ENCODE measurements around the gene NFIC. TPM values are rescaled to one million over a fixed set of nuclear protein-coding genes. Genes with fewer than 3 reads are reported as not detected.

The NFIC gene
- total RNA-seq, 1 donor from 2014 or later: 194 TPM

GRCh38 chr19:3467437-3468198 is 101.2 kb downstream of the NFIC start:
- Histone ChIP-seq H3K9me3 (no peaks in the 10 kb centered on the region), H3K4me3 (peak overlapping the region in 1 of 2 donors; percentile 14), H3K4me1 (peaks cover 9 to 52% of the 10 kb centered on the region in 2 donors), H3K27me3 (no peaks in the 10 kb centered on the region), H3K27ac (peak overlapping the region; percentile 80 to 99), H3K36me3 (peaks cover 12 to 17% of the 10 kb centered on the region in 2 donors)
- intact Hi-C loops (cut with DNase I): loop anchor here (2.0 kb wide), 2 partner anchors 17 to 39 kb away; no protein-coding TSS in a partner anchor
- DNase-seq (ENCODE audit: low spot score in 2 of 2): no peak
- no peak for TF ChIP-seq CTCF (IDR thresholded peaks at IDR 0.05)

- Histone ChIP-seq H3K27me3 (no peaks in the 10 kb centered on the region), H3K27ac (peak overlapping the region; percentile 80 to 99), H3K4me3 (no peak overlapping the region), H3K4me1 (peaks cover 9 to 56% of the 10 kb centered on the region in 2 donors), H3K36me3 (peaks cover 8 to 11% of the 10 kb centered on the region in 2 donors), H3K9me3 (no peaks in the 10 kb centered on the region)
- no peak for DNase-seq (ENCODE audit: low spot score in 2 of 2)
- TF ChIP-seq CTCF (IDR thresholded peaks at IDR 0.05): no peak
- intact Hi-C loops (cut with DNase I): no loop called here
Measured at GRCh38 chr19:3468211-3468610, 101.8 kb downstream of the NFIC start.

- Histone ChIP-seq H3K4me3 (no peak overlapping the region), H3K9me3 (no peaks in the 10 kb centered on the region), H3K36me3 (no peaks in the 10 kb centered on the region), H3K27me3 (no peaks in the 10 kb centered on the region), H3K27ac (peak overlapping the region; percentile 80 to 99), H3K4me1 (peaks cover 4 to 46% of the 10 kb centered on the region in 2 donors)
- TF ChIP-seq CTCF (IDR thresholded peaks at IDR 0.05): peak in 1 of 3 experiments; percentile 18
- intact Hi-C loops (cut with DNase I): no loop called here
- no peak for DNase-seq (ENCODE audit: low spot score in 2 of 2)
Measured at GRCh38 chr19:3469638-3470499, 103.5 kb downstream of the NFIC start.

- no peak for DNase-seq (ENCODE audit: low spot score in 2 of 2)
- Histone ChIP-seq H3K9me3 (no peaks in the 10 kb centered on the region), H3K4me1 (peaks cover 4 to 41% of the 10 kb centered on the region in 2 donors), H3K27ac (peak overlapping the region; percentile 30 to 99), H3K27me3 (no peaks in the 10 kb centered on the region), H3K4me3 (no peak overlapping the region), H3K36me3 (no peaks in the 10 kb centered on the region)
- intact Hi-C loops (cut with DNase I): no loop called here
- no peak for TF ChIP-seq CTCF (IDR thresholded peaks at IDR 0.05)
Measured at GRCh38 chr19:3470500-3471128, 104.2 kb downstream of the NFIC start.

GRCh38 chr19:3471954-3472655 is 105.7 kb downstream of the NFIC start:
- no peaks in the 10 kb centered on the region for H3K9me3 ChIP-seq
- H3K27me3 ChIP-seq: no peaks in the 10 kb centered on the region
- H3K4me3 ChIP-seq: peak overlapping the region in 1 of 2 donors; percentile 2
- peak; percentile 87 to 94 (median 91) for TF ChIP-seq CTCF (IDR thresholded peaks at IDR 0.05)
- H3K4me1 ChIP-seq: peaks cover 4 to 26% of the 10 kb centered on the region in 2 donors
- no peak for DNase-seq (ENCODE audit: low spot score in 2 of 2)
- no peaks in the 10 kb centered on the region for H3K36me3 ChIP-seq
- H3K27ac ChIP-seq: no peak overlapping the region
- intact Hi-C loops (cut with DNase I): loop anchor here (1.0 to 2.0 kb wide), 3 partner anchors 137 to 167 kb away; no protein-coding TSS in a partner anchor

Measured in ascending aorta (tissue), 2 donors.